HepG2 (cell line): Measurements from ENCODE around the gene NEUROD6. TPM values are rescaled to one million over a fixed set of nuclear protein-coding genes. Genes with fewer than 3 reads are reported as not detected.

Experiments used
- ATAC-seq: fragments of 200-7000 bp; cut with Tn5 transposase; 3 replicates; pipeline ENCODE4 v1.9.1; 2020; ENCODE audit warnings: mild to moderate bottlenecking, moderate library complexity
- BruUV-seq: library from RNA; stranded (reverse); fragments of 400-500 nt; replicated peaks from 2 replicates; lab custom pipeline; 2021; lab: Mats Ljungman, UMichigan
- CTCF ChIA-PET: fragments of 300-600 bp; formaldehyde crosslinking; extraction: SDS; loops from one replicate; lab custom pipeline; 2021; ENCODE audit warnings: low total read pairs, inconsistent platforms, low intra/inter-chr PET ratio; lab: Yijun Ruan, JAX
- POLR2A ChIA-PET: fragments of 350-600 bp; sonication (Branson Sonifier 250); formaldehyde crosslinking; loops from one replicate; lab custom pipeline; 2020; ENCODE audit warnings: antibody characterized with exemption, inconsistent platforms; lab: Yijun Ruan, JAX
- DNase-seq: peaks from one replicate; pipeline ENCODE4 v3.0.0-alpha.2; 2015; ENCODE audit warnings: low spot score
- FAIRE-seq: peaks from 3 replicates; lab custom pipeline; 2011; peaks lifted over from hg19 to GRCh38; lab: Jason Lieb, UNC
- H2AFZ ChIP-seq: one replicate; pipeline ENCODE4 v1.6.1; 2011; ENCODE audit warnings: low read length, inconsistent platforms
- H3K27ac ChIP-seq: fragments of 300-600 bp; 3 replicates; pipeline ENCODE4 v1.8.0; 2011; ENCODE audit warnings: mixed run types, mild to moderate bottlenecking, mixed read lengths, low read length, inconsistent platforms; ENCODE audit not compliant: insufficient read depth; ENCODE audit errors: extremely low read length
- H3K27me3 ChIP-seq, 2 experiments: fragments of 200-600 bp in 1 of 2; 2 replicates in 1 of 2; 3 replicates in 1 of 2; pipeline versions ENCODE4 v1.6.0 to v1.8.0; 2011; ENCODE audit warnings: low read length in 2 of 2, mild to moderate bottlenecking in 2 of 2, moderate library complexity in 2 of 2, inconsistent platforms in 1 of 2; ENCODE audit not compliant: insufficient read depth in 2 of 2, control insufficient read depth in 1 of 2
- H3K36me3 ChIP-seq, 2 experiments: fragments of 200-600 bp in 1 of 2; replicated peaks in 1 of 2; 2 replicates in 1 of 2; 3 replicates in 1 of 2; pipeline versions ENCODE4 v1.5.1 to v1.8.0; 2011; ENCODE audit warnings: low read length in 2 of 2, inconsistent platforms in 1 of 2; ENCODE audit not compliant: insufficient read depth in 2 of 2, control insufficient read depth in 1 of 2
- H3K4me1 ChIP-seq: 2 replicates; pipeline ENCODE4 v1.5.1; 2012; ENCODE audit warnings: low read length, inconsistent platforms; ENCODE audit not compliant: insufficient read depth
- H3K4me2 ChIP-seq: 2 replicates; pipeline ENCODE4 v1.6.0; 2011; ENCODE audit warnings: low read depth, low read length, inconsistent platforms
- H3K4me3 ChIP-seq, 3 experiments: fragments of 200-600 bp in 1 of 3; sonication (generic), shearing (Covaris generic) in 1 of 3; replicated peaks in 1 of 3; 2 replicates each; pipeline ENCODE4 v1.5.1; 2011 to 2016; ENCODE audit warnings: low read length in 3 of 3, inconsistent platforms in 2 of 3, low read depth in 2 of 3, mild to moderate bottlenecking in 2 of 3, control low read depth in 1 of 3, mixed read lengths in 1 of 3; ENCODE audit not compliant: insufficient read depth in 1 of 3
- H3K79me2 ChIP-seq: one replicate; pipeline ENCODE4 v1.6.1; 2011; ENCODE audit warnings: low read length, inconsistent platforms; ENCODE audit not compliant: insufficient read depth
- H3K9ac ChIP-seq: 2 replicates; pipeline ENCODE4 v1.6.0; 2011; ENCODE audit warnings: mild to moderate bottlenecking, low read depth, low read length, inconsistent platforms; ENCODE audit not compliant: insufficient read depth
- H3K9me3 ChIP-seq: 2 replicates; pipeline ENCODE4 v1.5.1; 2012; ENCODE audit warnings: mild to moderate bottlenecking, low read length
- H4K20me1 ChIP-seq: 2 replicates; pipeline ENCODE4 v1.6.0; 2011; ENCODE audit warnings: inconsistent platforms, mild to moderate bottlenecking, low read length, moderate library complexity; ENCODE audit not compliant: insufficient read depth
- IKZF4 ChIP-seq: sonication (generic); formaldehyde crosslinking; IDR thresholded peaks from 2 replicates; pipeline ENCODE4 v1.5.1; 2020; ENCODE audit warnings: borderline replicate concordance, mild to moderate bottlenecking, low read depth, missing genetic modification reagents; ENCODE audit errors: not compliant biosample characterization
- MXD3 ChIP-seq: IDR thresholded peaks from 2 replicates; pipeline ENCODE4 v1.6.1; 2016; ENCODE audit warnings: mild to moderate bottlenecking, missing biosample characterization, missing genetic modification reagents
- PHB2 ChIP-seq: fragments of 450-650 bp; IDR thresholded peaks from 2 replicates; pipeline ENCODE4 v1.6.1; 2018; ENCODE audit not compliant: partially characterized antibody
- RCOR2 ChIP-seq: IDR thresholded peaks from 2 replicates; pipeline ENCODE4 v1.6.1; 2016; ENCODE audit warnings: missing biosample characterization, missing genetic modification reagents
- SIN3B ChIP-seq: fragments of 150-350 bp; IDR thresholded peaks from 2 replicates; pipeline ENCODE4 v1.6.1; 2014; ENCODE audit warnings: low read length
- ZFP41 ChIP-seq: sonication (generic); formaldehyde crosslinking; IDR thresholded peaks from 2 replicates; pipeline ENCODE4 v1.4.0; 2020; ENCODE audit warnings: mild to moderate bottlenecking, missing genetic modification reagents, borderline replicate concordance
- ZNF260 ChIP-seq: sonication (generic); formaldehyde crosslinking; IDR thresholded peaks from 2 replicates; pipeline ENCODE4 v1.4.0; 2020; ENCODE audit warnings: missing genetic modification reagents, low read depth, mild to moderate bottlenecking, borderline replicate concordance
- ZNF33B ChIP-seq: sonication (generic); formaldehyde crosslinking; IDR thresholded peaks from 2 replicates; pipeline ENCODE4 v1.5.1; 2020; ENCODE audit warnings: mild to moderate bottlenecking, missing genetic modification reagents
- ZNF350 ChIP-seq: sonication (generic); formaldehyde crosslinking; IDR thresholded peaks from 2 replicates; pipeline ENCODE4 v1.4.0; 2020; ENCODE audit warnings: mild to moderate bottlenecking, low read depth, missing genetic modification reagents, borderline replicate concordance
- ZNF672 ChIP-seq: sonication (generic); formaldehyde crosslinking; IDR thresholded peaks from 2 replicates; pipeline ENCODE4 v1.8.1; 2022; ENCODE audit warnings: missing genetic modification reagents
- ZNF782 ChIP-seq: sonication (generic); formaldehyde crosslinking; IDR thresholded peaks from 2 replicates; pipeline ENCODE4 v1.4.0; 2020; ENCODE audit warnings: missing genetic modification reagents, mild to moderate bottlenecking, borderline replicate concordance
- ZNF879 ChIP-seq: sonication (generic); formaldehyde crosslinking; IDR thresholded peaks from 2 replicates; pipeline ENCODE4 v1.8.1; 2023; ENCODE audit warnings: missing genetic modification reagents
- ZSCAN22 ChIP-seq: sonication (generic); formaldehyde crosslinking; IDR thresholded peaks from 2 replicates; pipeline ENCODE4 v1.4.0; 2020; ENCODE audit warnings: mild to moderate bottlenecking, missing genetic modification reagents
- WGBS: methylation state at CpG from one replicate; pipeline ENCODE4 v1.1.6; 2017; ENCODE audit warnings: low lambda C conversion rate; 5-methylcytosine and 5-hydroxymethylcytosine counted together
- in situ Hi-C: cut with HindIII; loops from 2 replicates; pipeline ENCODE4 v1.10.0; 2017; ENCODE audit warnings: low pct_unique_long_range_greater_than_20kb; ENCODE audit not compliant: extremely low pct_ligation_motif_present
- intact Hi-C: fragments of 100-400 bp; cut with micrococcal nuclease; formaldehyde crosslinking; loops from one replicate; pipeline ENCODE4 v1.10.0; 2022; ENCODE audit not compliant: unreplicated experiment
- polyA plus RNA-seq, 8 experiments: library from polyadenylated mRNA; depleted of rRNA in 3 of 8; stranded (reverse) in 7 of 8; unstranded in 1 of 8; fragments of >200 nt; fragmentation: Illumina TruSeq in 4 of 8; extraction: Trizol in 4 of 8; gene quantifications; 2 replicates each; pipeline versions ENCODE4 v1.2.1 to v1.2.3, GENCODE V29; 2011 to 2016; ENCODE audit warnings: low read depth in 4 of 8, missing spikeins in 1 of 8, mixed read lengths in 1 of 8; ENCODE audit not compliant: insufficient read depth in 1 of 8
- total RNA-seq, 5 experiments: library from RNA; depleted of rRNA; stranded (reverse); fragments of >200 nt; fragmentation: Illumina TruSeq; extraction: Trizol; gene quantifications; 2 replicates each; pipeline ENCODE4 v1.2.3, GENCODE V29; 2016; ENCODE audit warnings: low read depth in 1 of 5
- TF ChIP-seq, protein P1 (sequence below): IDR thresholded peaks from 2 replicates; pipeline ENCODE4 v1.6.1; 2018; ENCODE audit warnings: missing genetic modification reagents

Gene NEUROD6
- total and polyA plus RNA-seq, 2 of the 13 experiments (the other 11 are each of a cell fraction or from before 2014, with no cell fraction given): not detected

- ChIA-PET POLR2A (no interaction called here), CTCF (no interaction called here)
- WGBS: 0% methylated on average over 4 of the region's 4 CpGs
- intact Hi-C loops: no loop called here
- no peak for ATAC-seq
- Histone ChIP-seq H4K20me1 (no peaks in the 10 kb centered on the region), H3K4me3 (no peak overlapping the region), H3K27me3 (no peaks in the 10 kb centered on the region; a peak in 1 of 5 replicates), H3K4me1 (no peaks in the 10 kb centered on the region), H3K27ac (no peak overlapping the region), H3K9me3 (no peaks in the 10 kb centered on the region), H3K9ac (no peak overlapping the region), H3K36me3 (no peaks in the 10 kb centered on the region)
- no peak for FAIRE-seq
- no peak for DNase-seq
- BruUV-seq: no TSS peak
- TF ChIP-seq MXD3 (no peak), ZNF260 (CRISPR knock-in tag) (no peak), RCOR2 (no peak), ZNF672 (CRISPR knock-in tag) (no peak), ZSCAN22 (CRISPR knock-in tag) (no peak), ZFP41 (CRISPR knock-in tag) (no peak), IKZF4 (CRISPR knock-in tag) (no peak), ZNF33B (no peak), PHB2 (no peak), SIN3B (no peak), ZNF782 (CRISPR knock-in tag) (no peak), ZNF350 (CRISPR knock-in tag) (no peak), ZNF879 (no peak)
- TF ChIP-seq, protein P1, sequence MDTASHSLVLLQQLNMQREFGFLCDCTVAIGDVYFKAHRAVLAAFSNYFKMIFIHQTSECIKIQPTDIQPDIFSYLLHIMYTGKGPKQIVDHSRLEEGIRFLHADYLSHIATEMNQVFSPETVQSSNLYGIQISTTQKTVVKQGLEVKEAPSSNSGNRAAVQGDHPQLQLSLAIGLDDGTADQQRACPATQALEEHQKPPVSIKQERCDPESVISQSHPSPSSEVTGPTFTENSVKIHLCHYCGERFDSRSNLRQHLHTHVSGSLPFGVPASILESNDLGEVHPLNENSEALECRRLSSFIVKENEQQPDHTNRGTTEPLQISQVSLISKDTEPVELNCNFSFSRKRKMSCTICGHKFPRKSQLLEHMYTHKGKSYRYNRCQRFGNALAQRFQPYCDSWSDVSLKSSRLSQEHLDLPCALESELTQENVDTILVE: no peak
- TF ChIP-seq, all 625 proteins: peak for 0
- in situ Hi-C loops: no loop called here
- H3K4me2 ChIP-seq: no peak overlapping the region
- no peaks in the 10 kb centered on the region for H3K79me2 ChIP-seq
- no peak overlapping the region for H2AFZ ChIP-seq
These were observed 31.1 kb downstream of the NEUROD6 start for GRCh38 chr7:31309407-31309806.
